Measurements from ENCODE around the gene PUS10.

- TF ChIP-seq CTCF (IDR thresholded peaks at IDR 0.05), result no peak
- no peak for TF ChIP-seq POLR2A (IDR thresholded peaks at IDR 0.05)
Measured at GRCh38 chr2:60961457-60961856, 56.6 kb downstream of the PUS10 start.

Data from body of pancreas (tissue), 4 donors.